ENCODE measurements around the gene ZC4H2.

DNA sequence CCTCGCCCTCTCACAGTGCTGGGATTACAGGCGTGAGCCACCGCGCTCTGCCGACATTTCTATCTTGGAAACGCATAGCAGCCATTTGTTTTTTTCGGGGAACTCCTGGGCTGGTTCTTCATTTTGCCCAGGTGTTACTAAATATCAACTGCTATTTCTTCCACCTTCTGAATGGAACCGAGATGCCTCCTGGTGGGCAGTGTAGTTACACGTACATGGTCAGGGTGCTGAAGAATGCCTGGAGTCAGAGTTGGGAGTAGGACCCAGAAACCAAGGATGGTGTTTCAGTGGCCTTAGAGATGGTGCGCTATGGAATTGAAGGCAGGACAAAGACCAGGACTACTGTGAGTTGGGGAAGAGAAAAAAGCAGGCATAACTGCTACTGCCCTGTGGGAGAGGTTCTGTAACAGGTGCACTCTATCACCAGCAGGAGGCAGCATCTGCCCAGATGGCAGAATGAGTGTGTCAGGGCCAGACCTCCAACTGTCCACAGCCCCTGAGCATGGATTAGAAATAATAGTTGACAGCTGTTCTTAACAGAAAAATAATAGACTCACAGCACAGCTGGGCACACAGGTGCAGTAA, 81.7 kb downstream of the ZC4H2 start:
- TF ChIP-seq CTCF (IDR thresholded peaks at IDR 0.05), result peak in 3 of 6 experiments; percentile 41 to 45 (median 44)
- TF ChIP-seq POLR2AphosphoS5 (IDR thresholded peaks at IDR 0.05), result no peak
- no peak for TF ChIP-seq EP300 (IDR thresholded peaks at IDR 0.05)
